GM10248 (cell line): Measurements from ENCODE around the gene UCMA.
"Not testable (repeated sequence)": the region's sequence is repeated elsewhere in the genome, so short reads cannot be mapped to it uniquely, and the experiment has no call there.

ENCODE experiments used
- CTCF ChIA-PET: fragments of 300-600 bp; sonication (Branson Sonifier 250); formaldehyde crosslinking; extraction: SDS; loops from one replicate; lab custom pipeline; 2021; ENCODE audit warnings: antibody characterized with exemption; lab: Yijun Ruan, JAX
- POLR2A ChIA-PET: fragments of 350-650 bp; sonication (Branson Sonifier 250); formaldehyde crosslinking; extraction: SDS; loops from one replicate; lab custom pipeline; 2020; ENCODE audit warnings: antibody characterized with exemption; lab: Yijun Ruan, JAX
- DNase-seq: peaks from one replicate; pipeline ENCODE4 v3.0.0; 2012; ENCODE audit errors: extremely low spot score
- CTCF ChIP-seq: IDR thresholded peaks from 2 replicates; pipeline ENCODE4 v1.5.1; 2012; ENCODE audit warnings: mild to moderate bottlenecking, low read depth; ENCODE audit errors: extremely low read depth, missing control alignments, control extremely low read depth

The UCMA gene

GRCh38 chr10:13253726-13254125, 19.6 kb upstream of the UCMA start:
- POLR2A ChIA-PET, result no interaction called here
- no peak for DNase-seq
- TF ChIP-seq CTCF, result no peak
- CTCF ChIA-PET, result no interaction called here

- no peak for TF ChIP-seq CTCF
- no peak for DNase-seq
- CTCF ChIA-PET, result no interaction called here
- POLR2A ChIA-PET, result no interaction called here
Observed at GRCh38 chr10:13247784-13248183, 13.6 kb upstream of the UCMA start.

- no peak for DNase-seq
- CTCF ChIA-PET, result no interaction called here
- POLR2A ChIA-PET, result no interaction called here
- TF ChIP-seq CTCF, result no peak
Observed at GRCh38 chr10:13247246-13247645, 13.1 kb upstream of the UCMA start.

- DNase-seq, CTCF ChIA-PET, POLR2A ChIA-PET: not testable (repeated sequence)
Observed at GRCh38 chr10:13242260-13242659, 8.1 kb upstream of the UCMA start.

GRCh38 chr10:13241613-13242012, 7.4 kb upstream of the UCMA start:
- ChIA-PET POLR2A (no interaction called here), CTCF (no interaction called here)
- no peak for DNase-seq
- no peak for TF ChIP-seq CTCF

GRCh38 chr10:13239923-13240322, 5.7 kb upstream of the UCMA start:
- TF ChIP-seq CTCF, result no peak
- POLR2A ChIA-PET, result interaction anchor here (0.7 kb wide), 1 partner anchor 10 kb away, joined by 6 read pairs; no protein-coding TSS in a partner anchor
- CTCF ChIA-PET, result no interaction called here
- no peak for DNase-seq

GRCh38 chr10:13238271-13239077, 4.3 kb upstream of the UCMA start:
- no peak for TF ChIP-seq CTCF
- POLR2A ChIA-PET, result no interaction called here
- CTCF ChIA-PET, result no interaction called here
- DNase-seq, result no peak
